Mucosa of descending colon (tissue), 3 donors: ENCODE data around the gene ATP5MG. TPM values are rescaled to one million over a fixed set of nuclear protein-coding genes. Genes with fewer than 3 reads are reported as not detected.

Source experiments
- ATAC-seq: fragments of 200-7000 bp; cut with Tn5 transposase; one replicate; pipeline ENCODE4 v1.9.1; 2020; ENCODE audit warnings: mild to moderate bottlenecking, moderate library complexity
- DNase-seq, 3 donors: peaks; one replicate each; pipeline ENCODE4 v3.0.0-alpha.2; 2020
- H3K36me3 ChIP-seq: fragments of 200-600 bp; one replicate; pipeline ENCODE4 v1.8.0; 2021; ENCODE audit warnings: low read depth, mild to moderate bottlenecking
- H3K4me1 ChIP-seq: fragments of 200-600 bp; one replicate; pipeline ENCODE4 v1.8.0; 2021; ENCODE audit warnings: low read depth, mild to moderate bottlenecking
- H3K4me3 ChIP-seq: fragments of 200-600 bp; one replicate; pipeline ENCODE4 v1.8.0; 2021; ENCODE audit warnings: mild to moderate bottlenecking
- H3K9me3 ChIP-seq: fragments of 200-600 bp; one replicate; pipeline ENCODE4 v1.8.0; 2021; ENCODE audit warnings: mild to moderate bottlenecking
- CTCF ChIP-seq: fragments of 200-600 bp; IDR thresholded peaks from one replicate; pipeline ENCODE4 v1.8.0; 2022; ENCODE audit warnings: antibody characterized with exemption, mild to moderate bottlenecking
- intact Hi-C, 2 donors: fragments of 100-400 bp; cut with DNase I in 1 of 2; cut with micrococcal nuclease in 1 of 2; formaldehyde crosslinking; loops; one replicate each; pipeline versions ENCODE4 v1.11.0 to v1.11.1; 2022; cut with DNase I, micrococcal nuclease
- total RNA-seq, 3 donors: library from RNA; stranded (reverse); fragmentation: NEBNext Ultra II Directional in 2 of 3; extraction: Animal tissue kit (Norgen Biotek cat#: 25700) in 2 of 3; gene quantifications; one replicate each; pipeline versions ENCODE4 v1.2.1 to v1.2.4, GENCODE V29; 2021 to 2023
- donor health status: DM: no; HTN: no; CAD: no; lungs with moderate emphysema.
- donor health status: DM: no; HTN: no; CAD: no.
- donor health status: DM: no; HTN: yes; CAD: no.

ATP5MG gene
- total RNA-seq, 3 donors from 2014 or later: 224 to 287 (median 262) TPM

GRCh38 chr11:118364956-118365615 lies 36.3 kb upstream of the ATP5MG start:
- intact Hi-C loops: no loop called here
- DNase-seq: no peak
- Histone ChIP-seq H3K4me1 (peaks cover 4% of the 10 kb centered on the region), H3K4me3 (no peak overlapping the region), H3K9me3 (no peaks in the 10 kb centered on the region), H3K36me3 (peaks cover 3% of the 10 kb centered on the region)
- no peak for ATAC-seq
- no peak for TF ChIP-seq CTCF

GRCh38 chr11:118366287-118366686 lies 35.1 kb upstream of the ATP5MG start:
- H3K36me3 ChIP-seq: peaks cover 2% of the 10 kb centered on the region
- ATAC-seq (no peak), DNase-seq (no peak)
- no peaks in the 10 kb centered on the region for H3K9me3 ChIP-seq
- intact Hi-C loops: no loop called here
- H3K4me1 ChIP-seq: no peaks in the 10 kb centered on the region
- TF ChIP-seq CTCF: no peak
- no peak overlapping the region for H3K4me3 ChIP-seq

GRCh38 chr11:118370774-118371173 lies 30.6 kb upstream of the ATP5MG start:
- H3K4me1 ChIP-seq: no peaks in the 10 kb centered on the region
- intact Hi-C loops: no loop called here
- TF ChIP-seq CTCF: no peak
- ATAC-seq (no peak), DNase-seq (no peak)
- H3K9me3 ChIP-seq: no peaks in the 10 kb centered on the region
- H3K36me3 ChIP-seq: no peaks in the 10 kb centered on the region
- H3K4me3 ChIP-seq: no peak overlapping the region

- Histone ChIP-seq H3K36me3 (no peaks in the 10 kb centered on the region), H3K9me3 (no peaks in the 10 kb centered on the region), H3K4me3 (no peak overlapping the region), H3K4me1 (no peaks in the 10 kb centered on the region)
- no peak for TF ChIP-seq CTCF
- DNase-seq (no peak), ATAC-seq (no peak)
- intact Hi-C loops: no loop called here
Observed at GRCh38 chr11:118373263-118373662, 28.1 kb upstream of the ATP5MG start.

- H3K4me3 ChIP-seq: no peak overlapping the region
- DNase-seq: no peak
- no peak for ATAC-seq
- TF ChIP-seq CTCF: no peak
- intact Hi-C loops: no loop called here
- no peaks in the 10 kb centered on the region for H3K36me3 ChIP-seq
- H3K9me3 ChIP-seq: no peaks in the 10 kb centered on the region
- no peaks in the 10 kb centered on the region for H3K4me1 ChIP-seq
Observed at GRCh38 chr11:118373871-118374270, 27.5 kb upstream of the ATP5MG start.

GRCh38 chr11:118374729-118375128 lies 26.7 kb upstream of the ATP5MG start:
- no peak overlapping the region for H3K4me3 ChIP-seq
- H3K4me1 ChIP-seq: no peaks in the 10 kb centered on the region
- DNase-seq (no peak), ATAC-seq (no peak)
- no peaks in the 10 kb centered on the region for H3K9me3 ChIP-seq
- H3K36me3 ChIP-seq: no peaks in the 10 kb centered on the region
- no peak for TF ChIP-seq CTCF
- intact Hi-C loops: no loop called here
